SW480 (cell line): Measurements from ENCODE around the gene TRPC4AP.

Experiments
- DNase-seq: peaks from one replicate; pipeline ENCODE4 v3.0.0-alpha.2; 2016; ENCODE audit warnings: low spot score

TRPC4AP gene

DNA sequence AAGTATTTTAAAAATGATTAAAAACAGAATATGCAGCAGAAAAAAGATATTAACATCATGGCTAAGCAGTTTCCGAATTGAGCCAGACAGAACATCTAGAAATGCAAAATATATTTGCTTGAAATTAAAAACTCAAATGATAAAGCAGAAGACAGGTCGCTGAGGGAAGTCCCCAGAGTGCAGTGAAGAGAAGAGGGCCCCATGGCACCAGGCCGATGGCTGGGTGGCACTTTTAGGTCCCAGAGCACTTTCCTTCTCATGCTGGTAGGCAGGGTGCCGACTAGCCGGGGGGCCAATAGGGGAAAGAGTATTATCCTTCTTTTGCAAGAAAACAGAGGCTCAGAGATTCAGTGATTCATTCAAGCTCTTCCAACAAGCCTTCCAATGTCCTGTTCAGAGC lies 78.1 kb downstream of the TRPC4AP start:
- no peak for DNase-seq

DNA sequence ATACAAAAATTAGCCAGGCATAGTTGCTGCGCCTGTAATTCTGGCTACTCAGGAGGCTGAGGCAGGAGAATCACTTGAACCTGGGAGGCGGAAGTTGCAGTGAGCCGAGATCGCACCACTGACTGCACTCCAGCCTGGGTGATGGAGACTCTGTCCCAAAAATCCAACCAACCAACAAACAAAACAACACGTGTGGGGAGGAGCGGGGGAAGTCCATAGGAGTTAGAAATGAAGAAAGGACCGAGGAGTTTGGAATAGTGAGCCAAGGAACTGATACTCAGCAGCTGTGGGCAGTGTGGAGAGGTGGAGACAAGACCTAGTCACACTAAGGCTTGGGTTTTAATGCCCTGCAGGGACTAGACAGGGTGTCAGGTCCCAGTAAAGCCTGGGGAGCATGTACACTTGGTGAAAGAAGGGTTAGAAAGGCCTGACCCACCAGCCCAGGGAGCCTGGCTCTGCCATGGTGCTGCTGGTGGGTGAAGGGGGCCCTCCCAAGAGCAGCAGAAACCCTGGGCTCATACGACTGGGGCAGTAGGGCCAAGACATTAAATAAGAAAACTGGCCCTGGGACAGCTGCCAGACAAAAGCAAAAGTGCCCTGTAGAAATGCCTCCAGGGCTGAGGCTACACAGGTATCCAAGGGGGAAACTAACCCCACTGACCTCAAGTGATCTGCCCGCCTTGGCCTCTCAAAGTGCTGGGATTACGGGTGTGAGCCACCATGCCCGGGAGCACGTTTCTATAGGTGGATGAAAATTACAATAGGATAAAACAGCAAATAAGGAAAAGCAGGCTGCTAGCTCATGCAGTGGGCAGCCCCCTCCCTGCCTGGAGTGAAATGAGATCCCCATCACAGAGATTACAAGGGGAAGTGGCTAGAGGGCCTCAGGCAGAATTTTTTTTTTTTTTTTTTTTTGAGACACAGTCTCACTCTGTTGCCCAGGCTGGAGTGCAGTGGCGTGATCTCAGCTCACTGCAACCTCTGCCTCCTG lies 78.9 kb downstream of the TRPC4AP start:
- no peak for DNase-seq

DNA sequence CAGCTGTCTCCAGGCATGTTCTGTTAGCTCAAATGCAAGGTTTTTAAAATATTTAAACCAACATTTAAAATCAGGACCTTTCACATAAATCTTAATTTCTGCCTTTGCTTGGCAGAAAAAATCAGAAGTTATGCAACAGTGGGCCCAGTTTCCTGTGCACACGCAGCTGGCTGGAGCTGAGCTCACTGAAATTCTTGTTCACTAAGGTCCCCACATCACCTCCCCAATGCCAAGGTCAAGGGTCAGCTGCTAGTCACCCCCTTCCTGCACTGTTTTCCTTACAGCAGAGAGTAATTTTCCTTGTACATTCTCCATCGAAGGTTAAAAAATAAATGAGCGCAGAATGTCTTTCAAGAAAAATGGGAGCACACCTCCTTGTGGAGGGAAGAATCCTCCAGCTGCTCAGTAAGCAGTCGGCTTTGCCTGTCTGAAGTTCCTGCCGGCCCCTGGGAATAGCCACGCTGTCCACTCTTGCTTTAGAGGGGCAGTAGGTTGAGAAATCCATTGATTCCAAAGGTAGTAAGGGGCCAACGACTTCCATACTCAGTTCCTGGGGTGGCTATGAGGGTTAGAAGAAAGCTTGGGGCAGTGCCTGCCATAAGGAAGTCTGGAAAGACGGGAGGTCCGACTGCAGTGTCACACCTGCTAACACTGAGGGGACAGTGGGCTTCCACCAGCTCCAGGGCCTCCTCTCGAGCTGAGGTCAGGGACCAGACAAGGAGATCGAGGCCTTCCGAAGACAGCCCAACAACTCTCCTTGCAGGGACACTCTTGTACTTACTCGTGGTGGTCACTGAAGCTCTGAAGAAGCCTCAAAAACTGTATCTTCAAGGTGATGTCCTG lies 80.2 kb downstream of the TRPC4AP start:
- no peak for DNase-seq

DNA sequence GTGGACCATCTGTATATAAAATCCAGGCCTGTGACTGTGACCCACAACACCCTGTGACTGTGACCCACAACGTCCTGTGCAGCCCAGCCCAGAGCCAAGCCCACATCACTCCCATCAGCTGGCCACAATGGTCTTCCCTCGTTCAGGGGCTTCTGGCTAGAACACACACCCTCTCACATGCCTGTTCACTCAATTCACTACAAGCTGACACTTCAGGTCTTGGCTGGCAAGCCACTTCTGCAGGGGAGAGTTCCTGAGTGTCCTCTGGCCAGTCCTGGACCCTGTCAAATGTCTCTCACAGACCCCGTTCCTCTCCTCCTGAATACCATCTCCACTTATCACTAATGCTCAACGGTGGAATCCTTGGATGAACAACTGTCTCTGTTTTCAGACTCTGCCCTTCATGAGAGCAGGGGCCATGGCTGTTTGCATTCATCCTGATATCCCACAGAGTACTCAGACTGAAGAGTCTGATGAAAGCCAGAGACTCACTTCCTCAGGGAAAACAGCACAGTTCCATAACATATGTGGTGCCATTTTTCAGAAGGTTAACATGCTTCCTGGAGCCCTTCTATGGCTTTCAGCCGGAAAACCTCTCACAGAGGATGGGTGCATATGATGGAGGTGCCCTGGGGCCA lies 80.9 kb downstream of the TRPC4AP start:
- no peak for DNase-seq

DNA sequence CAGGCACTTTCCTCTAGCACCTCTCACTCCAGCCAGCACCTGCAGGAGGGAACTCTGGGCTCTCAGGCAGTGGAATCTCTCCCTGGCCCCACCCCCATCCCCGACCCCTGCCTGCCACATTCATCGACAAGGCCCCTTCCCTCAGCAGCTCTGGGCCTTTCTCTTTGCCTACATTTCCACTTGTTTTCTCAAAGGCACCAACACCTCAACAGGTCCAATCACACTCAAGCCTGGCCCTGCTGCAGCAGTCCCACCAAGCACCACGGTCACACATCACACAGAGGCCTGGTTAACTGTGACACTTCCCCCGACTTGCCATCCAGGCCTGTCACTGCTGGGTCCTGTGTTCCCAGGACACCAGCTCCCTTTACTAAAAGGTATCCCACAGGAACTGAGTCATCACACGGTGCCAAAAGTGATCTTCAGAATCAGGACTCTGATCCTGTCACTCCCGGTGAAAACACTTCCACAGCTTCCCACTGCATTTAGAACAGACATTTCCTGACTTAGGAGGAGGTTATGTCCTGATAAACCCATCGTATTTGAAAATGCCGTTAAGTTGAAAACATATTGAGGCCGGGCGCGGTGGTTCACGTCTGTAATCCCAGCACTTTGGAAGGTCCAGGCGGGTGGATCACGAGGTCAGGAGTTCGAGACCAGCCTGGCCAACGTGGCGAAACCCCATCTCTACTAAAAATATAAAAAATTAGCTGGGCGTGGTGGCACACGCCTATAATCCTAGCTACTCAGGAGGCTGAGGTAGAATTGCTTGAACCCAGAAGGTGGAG lies 82.0 kb downstream of the TRPC4AP start:
- DNase-seq: no peak

DNA sequence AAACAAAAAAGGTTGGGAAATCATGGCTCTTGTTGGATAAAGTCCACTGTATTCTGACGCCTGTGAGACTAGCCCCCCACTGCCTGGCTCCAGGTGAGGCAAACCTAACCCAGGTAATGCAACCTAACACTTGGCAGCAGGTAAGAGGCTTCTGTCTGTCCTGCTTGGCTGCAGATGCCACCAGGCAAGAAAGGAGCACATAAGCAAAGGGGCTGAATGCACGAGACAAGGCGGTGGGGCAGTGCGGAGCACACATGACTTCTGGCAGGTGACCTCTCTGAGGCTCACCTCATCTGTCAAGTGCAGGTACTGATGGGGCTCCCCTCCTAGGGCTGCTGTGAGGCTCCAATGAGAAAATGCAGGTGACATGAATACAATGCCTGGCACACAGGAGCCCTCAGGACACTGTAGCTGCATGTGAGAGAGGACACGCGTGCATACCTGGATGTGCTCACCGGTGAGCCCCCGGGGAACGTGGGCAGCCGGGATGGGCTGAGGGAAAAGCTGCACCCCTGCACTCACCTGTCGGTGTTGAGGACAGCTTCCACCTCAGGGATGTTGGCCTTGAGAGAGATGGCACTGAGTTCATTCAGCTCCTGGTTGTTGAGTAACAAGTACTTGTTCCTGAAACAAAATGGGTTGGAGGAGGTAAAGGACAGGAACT lies 82.8 kb downstream of the TRPC4AP start:
- DNase-seq: no peak

DNA sequence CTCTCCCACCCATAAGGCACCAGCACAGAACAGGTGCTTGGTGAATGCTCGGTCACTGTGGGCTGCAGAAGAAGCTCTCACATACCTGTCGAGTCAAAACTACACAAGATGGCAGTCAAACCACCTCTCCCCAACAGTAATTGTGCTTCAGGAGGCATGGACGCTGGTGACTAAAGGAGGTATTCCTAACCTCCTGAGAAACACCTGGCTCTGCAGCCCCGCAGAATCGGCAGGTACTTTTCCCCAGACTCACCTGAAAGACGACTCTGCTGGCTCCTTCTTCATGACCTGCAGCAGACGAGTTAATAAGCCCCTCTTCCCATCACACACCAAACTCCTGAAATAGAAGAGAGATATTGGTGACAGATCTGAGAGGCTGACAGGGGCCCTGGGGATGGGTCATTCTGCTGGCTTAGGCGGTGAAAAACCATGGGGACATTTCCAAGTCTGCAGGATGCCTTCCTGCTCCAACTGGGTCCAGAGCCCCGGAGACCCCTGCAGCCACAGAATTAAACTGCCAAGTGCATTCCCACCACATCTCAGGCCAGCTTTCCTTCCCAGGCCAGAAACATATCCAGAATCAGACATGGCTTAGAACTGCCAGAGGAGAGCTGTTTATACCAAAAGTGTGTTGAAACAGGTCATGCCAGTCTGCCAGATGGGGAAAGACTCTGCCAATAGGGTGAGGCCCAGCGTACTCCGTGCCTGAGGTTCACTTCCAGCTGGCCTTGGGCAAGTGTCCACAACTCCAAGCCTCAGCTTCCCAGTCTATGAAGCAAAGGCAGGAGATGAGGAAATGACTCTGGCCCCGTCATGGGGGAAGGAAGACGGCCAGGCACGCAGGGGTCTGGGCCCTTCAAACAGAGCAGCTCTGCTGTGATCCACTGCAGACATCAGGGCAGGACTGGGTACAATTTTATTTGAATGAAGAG lies 83.9 kb downstream of the TRPC4AP start:
- no peak for DNase-seq

DNA sequence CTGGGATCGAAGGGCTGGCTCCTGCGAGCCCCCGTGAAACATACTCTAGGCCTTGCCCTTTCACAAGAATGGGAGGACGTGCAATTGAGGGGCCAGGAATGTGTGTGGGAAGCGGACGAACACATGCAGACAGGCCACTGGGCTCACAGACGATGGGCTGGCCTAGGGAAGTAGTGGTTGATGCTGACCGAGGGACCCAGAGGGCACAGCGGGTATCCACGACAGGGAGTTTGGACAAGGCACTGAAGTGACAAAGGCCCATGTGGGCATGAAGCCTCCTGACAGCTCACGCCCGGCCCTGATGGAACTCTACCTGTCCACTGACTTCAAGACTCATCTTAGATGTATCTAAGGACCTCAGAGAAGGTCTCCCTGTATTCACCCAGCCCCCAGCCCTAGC lies 84.7 kb downstream of the TRPC4AP start:
- DNase-seq: no peak

DNA sequence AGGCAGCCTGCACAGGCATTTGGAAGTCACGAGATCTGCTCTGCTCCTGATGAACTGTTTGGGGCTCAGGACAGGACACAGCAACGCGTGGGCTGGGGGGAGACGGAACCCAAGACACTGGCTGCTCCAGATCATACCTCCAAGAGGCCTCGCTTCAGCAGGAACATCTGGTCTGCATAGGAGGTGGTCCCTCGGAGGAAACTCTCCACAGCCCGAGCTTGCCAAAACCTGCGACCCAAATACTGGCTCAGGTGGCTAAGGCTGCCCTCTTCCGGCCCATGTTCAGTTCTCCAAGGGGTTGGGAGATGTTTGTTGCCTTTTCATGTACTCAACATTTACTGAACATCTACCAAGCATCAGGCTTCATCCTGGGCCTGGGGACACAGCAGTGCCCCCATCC lies 85.2 kb downstream of the TRPC4AP start:
- DNase-seq: no peak

DNA sequence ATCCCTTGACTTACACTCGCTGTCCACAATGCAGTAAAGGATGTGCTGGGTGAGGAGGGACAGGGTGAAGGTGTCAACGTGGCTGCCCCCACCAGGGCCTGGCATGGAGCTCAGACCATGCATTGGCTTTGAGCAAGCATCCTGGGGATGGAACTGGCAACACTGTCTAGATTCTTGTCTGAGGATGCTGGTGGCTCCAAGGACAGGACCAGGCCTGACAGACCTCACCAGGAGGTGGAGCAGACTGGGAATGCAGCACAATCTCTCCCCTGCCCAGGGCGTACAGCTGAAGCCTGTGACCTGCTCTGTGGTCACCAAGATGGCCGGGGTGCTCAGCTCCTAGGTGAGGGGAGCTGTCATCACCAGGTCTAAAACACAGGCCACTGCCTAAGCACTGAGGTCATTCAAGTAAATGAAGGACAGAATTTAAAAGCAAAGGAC lies 86.1 kb downstream of the TRPC4AP start:
- DNase-seq: no peak

DNA sequence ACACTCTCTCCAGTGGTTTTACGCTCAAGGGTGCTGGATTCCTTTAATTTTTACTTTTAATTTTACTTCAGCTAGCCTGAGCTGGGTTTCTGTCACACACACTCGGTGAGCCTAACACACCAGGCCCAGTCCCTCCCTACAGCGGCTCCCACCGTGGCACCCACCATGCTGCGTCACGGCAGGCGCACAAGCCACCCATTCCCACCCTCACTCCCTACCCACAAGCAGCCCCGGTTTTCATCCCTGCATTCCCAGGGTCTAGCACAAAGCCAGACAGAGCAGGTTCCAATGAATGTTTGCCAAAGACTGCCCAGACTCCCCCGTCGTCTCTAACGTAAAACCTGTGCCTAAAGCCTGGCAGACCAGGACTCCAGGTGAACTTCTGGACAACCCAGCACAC lies 86.6 kb downstream of the TRPC4AP start:
- DNase-seq: no peak

DNA sequence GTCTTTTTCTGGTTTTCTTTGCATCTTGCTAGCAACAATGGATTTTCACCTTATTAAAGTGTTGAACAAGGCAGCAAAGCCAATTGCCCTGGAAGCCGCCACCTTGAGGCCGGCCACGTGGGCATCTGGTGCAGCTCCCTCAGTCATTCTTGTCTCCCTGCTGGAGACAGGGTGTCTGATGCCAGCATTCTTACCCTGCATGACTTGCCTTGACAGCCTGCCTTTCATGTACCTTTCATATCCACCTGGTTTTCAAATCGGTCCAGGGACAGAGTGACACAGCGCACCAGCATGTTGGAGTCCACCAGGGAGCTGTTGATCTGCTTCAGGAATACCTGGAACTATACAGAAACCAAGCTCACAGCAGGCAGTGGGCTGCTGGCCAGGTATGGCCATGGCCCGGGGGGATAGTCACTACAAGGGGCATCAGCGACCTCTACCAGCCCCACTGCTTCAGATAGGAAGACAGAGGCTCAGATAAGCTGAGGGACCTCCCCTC lies 87.1 kb downstream of the TRPC4AP start:
- DNase-seq: no peak

DNA sequence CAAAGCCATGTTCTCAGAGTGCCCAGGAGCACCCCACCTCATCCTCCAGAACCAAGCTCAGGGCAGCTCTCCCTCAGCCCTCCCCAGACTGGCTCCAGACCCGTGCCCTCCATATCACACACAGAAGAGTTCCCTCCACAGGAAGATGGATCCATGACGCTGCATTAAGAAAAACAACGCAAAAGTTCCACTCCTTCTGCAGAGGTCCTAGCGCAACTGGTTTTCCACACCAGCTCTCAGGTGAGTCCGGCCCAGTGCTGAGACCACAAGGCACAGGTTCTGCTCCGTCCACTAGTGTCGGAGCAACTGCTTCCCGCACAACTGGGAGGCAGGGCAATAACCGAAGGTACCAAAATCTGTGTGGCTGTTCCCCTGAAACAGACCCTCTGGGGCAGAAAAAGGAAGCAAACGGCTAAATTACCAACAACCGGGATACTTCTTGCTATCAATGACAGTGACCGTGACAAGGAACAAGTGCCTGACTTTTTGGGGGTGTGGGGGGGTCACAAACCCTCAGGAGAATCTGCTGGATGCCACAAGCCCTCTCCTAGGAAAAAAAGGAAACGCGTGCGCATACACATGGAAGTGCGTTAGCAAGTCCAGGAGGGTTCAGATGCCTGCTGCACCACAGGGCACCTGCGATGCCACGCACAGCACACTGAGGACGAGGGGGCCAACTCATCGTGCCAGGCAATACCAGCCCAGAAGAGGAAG lies 87.7 kb downstream of the TRPC4AP start:
- DNase-seq: no peak

DNA sequence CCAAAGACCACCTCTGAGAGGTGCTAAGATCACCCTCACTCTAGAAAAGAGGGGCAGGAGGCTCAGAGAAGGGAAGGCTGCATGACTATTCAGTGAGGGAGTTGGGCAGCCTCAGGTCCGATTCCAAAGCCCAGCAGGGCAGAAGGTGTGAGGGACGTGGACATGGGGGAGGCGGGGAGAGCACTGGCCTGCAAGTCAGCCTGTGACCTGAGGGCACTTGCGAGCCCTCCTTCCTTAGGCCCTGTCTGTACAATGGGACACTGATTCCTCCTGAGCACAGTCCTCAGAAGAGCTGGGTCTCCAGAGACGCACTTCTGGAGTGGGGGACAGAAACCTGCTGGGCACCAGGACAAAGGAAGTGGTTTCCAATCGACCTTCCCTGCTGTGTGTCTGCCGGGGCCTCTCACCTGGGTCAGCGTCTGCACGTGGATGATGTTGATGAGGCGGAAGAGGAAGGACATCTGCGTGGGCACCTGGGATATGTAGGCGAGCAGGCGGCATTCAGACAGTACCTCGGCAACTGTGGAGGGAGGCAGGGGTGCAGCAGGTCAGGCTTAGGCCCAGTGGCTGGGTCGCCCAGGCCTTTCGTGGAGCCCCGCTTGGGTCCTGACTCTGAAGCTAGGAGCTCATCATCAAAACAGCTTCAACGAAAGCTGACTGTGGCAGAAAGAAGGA lies 88.4 kb downstream of the TRPC4AP start:
- DNase-seq: no peak

DNA sequence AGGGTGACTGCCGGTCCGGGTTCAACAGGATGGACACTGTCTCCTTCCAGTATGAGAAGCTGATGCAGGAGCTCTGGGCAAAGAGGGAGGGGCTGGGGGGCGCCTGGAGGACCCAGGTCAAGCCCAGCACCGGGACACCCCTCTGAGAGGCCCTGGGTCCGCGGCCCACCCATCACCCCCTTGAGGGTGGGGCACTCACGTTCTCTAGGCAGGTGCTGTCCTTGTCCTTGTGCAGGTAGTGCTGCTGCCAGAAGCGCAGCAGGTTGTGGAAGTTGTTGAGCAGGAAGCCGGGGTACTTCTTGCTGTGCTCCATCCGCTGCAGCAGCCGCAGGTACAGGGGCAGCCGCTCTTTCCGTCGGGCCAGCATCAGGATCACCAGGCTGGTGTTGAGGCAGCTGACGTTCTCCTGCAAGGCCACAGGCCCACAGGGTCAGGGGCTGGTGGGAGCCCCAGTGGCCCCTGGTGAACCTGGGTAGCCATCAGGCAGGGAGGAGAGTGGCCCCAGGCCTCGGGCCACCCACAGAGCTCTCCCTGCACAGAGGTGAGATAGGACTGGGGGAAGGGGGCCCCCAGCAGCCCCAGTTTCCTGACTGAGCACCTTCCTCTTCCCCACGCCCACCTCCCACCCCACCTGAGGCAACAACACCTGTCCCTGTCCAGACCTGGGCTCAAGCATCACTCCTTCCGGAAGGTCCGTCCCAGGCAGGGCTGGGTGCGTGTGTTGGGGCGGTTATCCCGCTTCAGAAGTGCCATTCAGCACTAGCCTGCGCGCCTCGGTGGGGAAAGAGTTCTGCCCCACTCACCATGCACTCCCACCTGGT lies 89.2 kb downstream of the TRPC4AP start:
- no peak for DNase-seq

DNA sequence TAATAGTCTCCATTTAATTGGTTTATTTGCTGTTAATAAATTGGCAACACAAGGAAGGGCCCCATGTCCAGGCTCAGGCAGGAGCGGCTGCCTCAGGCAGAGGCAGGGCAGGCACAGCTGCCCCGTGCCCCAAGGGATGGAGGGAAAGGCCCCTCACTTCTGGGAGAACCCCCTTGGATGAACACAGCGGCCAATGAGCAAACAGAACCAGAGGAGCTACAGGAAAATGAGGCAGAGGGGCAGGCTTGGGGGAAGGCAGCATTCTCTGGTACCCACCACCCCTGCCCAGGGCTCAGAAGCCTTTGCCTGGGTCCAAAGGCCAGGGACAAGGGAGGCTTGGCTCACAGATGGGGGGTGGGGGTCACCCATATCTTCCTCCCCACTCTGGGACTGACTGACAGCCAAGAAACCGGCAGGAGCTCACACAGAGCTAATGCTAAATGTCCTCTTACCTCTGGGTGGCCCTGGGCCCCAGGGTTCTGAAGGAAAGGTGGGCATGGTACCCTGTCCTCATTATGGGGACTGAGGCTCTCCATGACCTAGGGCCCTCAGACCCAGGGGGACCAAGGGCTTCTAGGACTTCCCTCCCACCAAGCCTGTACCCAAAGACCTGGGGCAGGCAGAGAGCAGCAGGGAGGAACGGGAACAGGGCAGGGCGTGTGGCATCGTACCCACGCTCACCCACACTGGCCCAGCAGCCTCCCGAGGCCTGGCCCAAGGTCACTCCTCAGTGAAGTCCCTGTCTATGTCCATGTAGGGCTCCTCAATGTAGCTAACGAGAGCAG lies 90.0 kb downstream of the TRPC4AP start:
- no peak for DNase-seq
